ENCODE results near the gene SLC17A7. TPM values are rescaled to one million over a fixed set of nuclear protein-coding genes. Genes with fewer than 3 reads are reported as not detected.

The SLC17A7 gene
- total and polyA plus RNA-seq, 2 of the 4 experiments (the other 2 are of a cell fraction), result 0.03 TPM; not detected in 1

- intact Hi-C loops (cut with micrococcal nuclease), result no loop called here
- 100% methylated on average over 1 of the region's 6 CpGs; no CpG with 5 or more reads in 1 of the 2 experiments for WGBS, 2 experiments (ENCODE audit: extremely low coverage in 2 of 2, insufficient read length in 1 of 2)
- BruUV-seq (replicated peaks), result no TSS peak
- no peak overlapping the region for H2BK5ac ChIP-seq (ENCODE audit: low read depth, low read length, poor library complexity, severe bottlenecking)
- no peaks in the 10 kb centered on the region for H3K27me3 ChIP-seq (ENCODE audit: control insufficient read depth, insufficient read depth, low read length)
- H2BK20ac ChIP-seq (ENCODE audit: low read depth, low read length), result no peak overlapping the region
- H3K36me3 ChIP-seq (ENCODE audit: control insufficient read depth, insufficient read depth, low read length), result peaks cover 4% of the 10 kb centered on the region
- peaks cover 13 to 35% of the 10 kb centered on the region in 2 experiments; a peak in 3 of 4 replicates for H3K79me1 ChIP-seq (ENCODE audit: low read depth in 1 of 2, low read length in 2 of 2)
- TF ChIP-seq MAZ (IDR thresholded peaks at IDR 0.05; ENCODE audit: borderline replicate concordance, low read depth, low read length) (no peak), ELK1 (IDR thresholded peaks at IDR 0.05; ENCODE audit: borderline replicate concordance, low read depth, low read length) (no peak), POLR2A (IDR thresholded peaks at IDR 0.05; ENCODE audit: low read depth, low read length) (no peak), CHD1 (IDR thresholded peaks at IDR 0.05; ENCODE audit: low read depth, low read length) (no peak), NFE2L2 (IDR thresholded peaks at IDR 0.05; ENCODE audit: low read depth, low read length) (no peak), SMC3 (IDR thresholded peaks at IDR 0.05; ENCODE audit: low read depth, low read length) (no peak), RFX5 (IDR thresholded peaks at IDR 0.05; ENCODE audit: low read depth, low read length) (no peak), FOS (IDR thresholded peaks at IDR 0.05; ENCODE audit: low read depth, low read length) (no peak), USF2 (IDR thresholded peaks at IDR 0.05; ENCODE audit: low read depth, low read length) (no peak), BHLHE40 (IDR thresholded peaks at IDR 0.05; ENCODE audit: low read depth, low read length) (no peak)
- H3K56ac ChIP-seq (ENCODE audit: extremely low read depth, insufficient read depth, low read length), result no peak overlapping the region
- no peak overlapping the region for H3K18ac ChIP-seq (ENCODE audit: low read depth, low read length)
- no peak overlapping the region for H2AK9ac ChIP-seq (replicated peaks; ENCODE audit: low read depth, low read length, poor library complexity)
- H4K5ac ChIP-seq (ENCODE audit: low read depth, low read length), result no peak overlapping the region
- H3K14ac ChIP-seq (replicated peaks; ENCODE audit: low read depth, low read length), result no peak overlapping the region
- peaks cover 10% of the 10 kb centered on the region for H3K9me1 ChIP-seq (ENCODE audit: insufficient read depth, low read length)
- dilution Hi-C loops (cut with HindIII; ENCODE audit: low sequenced_read_pairs, unreplicated experiment), result no loop called here
- H2AFZ ChIP-seq (replicated peaks; ENCODE audit: low read length, poor library complexity), result no peak overlapping the region
- no peak overlapping the region for H4K91ac ChIP-seq (ENCODE audit: insufficient read depth, low read depth, low read length)
- H2BK15ac ChIP-seq (ENCODE audit: low read depth, low read length), result no peak overlapping the region
- peaks cover 3% of the 10 kb centered on the region for H4K20me1 ChIP-seq (ENCODE audit: insufficient read depth, low read length)
- POLR2A ChIA-PET (ENCODE audit: unreplicated experiment), result no interaction called here
- no peak overlapping the region for H2BK120ac ChIP-seq (ENCODE audit: low read depth, low read length)
- no peaks in the 10 kb centered on the region for H3K9me3 ChIP-seq (ENCODE audit: control insufficient read depth, insufficient read depth, low read length)
- no peak overlapping the region for H3K4ac ChIP-seq (ENCODE audit: low read depth, low read length)
- H3K4me2 ChIP-seq (ENCODE audit: low read depth, low read length), result no peak overlapping the region
- H3K23ac ChIP-seq (ENCODE audit: low read depth, low read length), result no peak overlapping the region
- no peak overlapping the region for H3K9ac ChIP-seq (ENCODE audit: low read depth, low read length)
- CTCF ChIA-PET, result no interaction called here
- no peak overlapping the region for H4K8ac ChIP-seq (ENCODE audit: low read depth in 2 of 2, low read length in 2 of 2)
- in situ Hi-C loops (cut with MboI; ENCODE audit: low sequenced_read_pairs), result loop anchor here (10.0 kb wide), 1 partner anchor 54 kb away; no protein-coding TSS in a partner anchor
- H3K27ac ChIP-seq (ENCODE audit: insufficient read depth, low read length), result no peak overlapping the region
- peaks cover 2% of the 10 kb centered on the region; the same call in 1 of the 2 replicates for H3K4me1 ChIP-seq (ENCODE audit: control insufficient read depth, insufficient read depth, low read length)
- DNase-seq, result no peak
- H3K4me3 ChIP-seq (ENCODE audit: insufficient read depth, low read depth, low read length), result no peak overlapping the region
- no peak overlapping the region for H2AK5ac ChIP-seq (ENCODE audit: low read depth, low read length)
- ATAC-seq (ENCODE audit: low read depth), result no peak
These were observed 7.1 kb upstream of the SLC17A7 start for GRCh38 chr19:49448432-49448786.

Measured in IMR-90 (cell line).